ENCODE data around the gene TIAM1.

GRCh38 chr21:31124010-31124409 is 220.1 kb downstream of the TIAM1 start:
- TF ChIP-seq GATA2 (IDR thresholded peaks at IDR 0.05; ENCODE audit: low read depth, low read length) (no peak), GATA3 (IDR thresholded peaks at IDR 0.05; ENCODE audit: low read depth, low read length) (no peak)

Measured in SH-SY5Y (cell line).